GM21423 (cell line): Measurements from ENCODE around the gene CD58.
A peak's percentile ranks its signal among the peaks of the same experiment; 100 is the strongest.
"Not testable (repeated sequence)": the region's sequence is repeated elsewhere in the genome, so short reads cannot be mapped to it uniquely, and the experiment has no call there.

ENCODE experiments used
- ATAC-seq: cut with Tn5 transposase; IDR thresholded peaks from one replicate; pipeline ENCODE4 v1.9.1; 2021; ENCODE audit warnings: mild to moderate bottlenecking, moderate library complexity; ENCODE audit not compliant: unreplicated experiment

Gene CD58

DNA sequence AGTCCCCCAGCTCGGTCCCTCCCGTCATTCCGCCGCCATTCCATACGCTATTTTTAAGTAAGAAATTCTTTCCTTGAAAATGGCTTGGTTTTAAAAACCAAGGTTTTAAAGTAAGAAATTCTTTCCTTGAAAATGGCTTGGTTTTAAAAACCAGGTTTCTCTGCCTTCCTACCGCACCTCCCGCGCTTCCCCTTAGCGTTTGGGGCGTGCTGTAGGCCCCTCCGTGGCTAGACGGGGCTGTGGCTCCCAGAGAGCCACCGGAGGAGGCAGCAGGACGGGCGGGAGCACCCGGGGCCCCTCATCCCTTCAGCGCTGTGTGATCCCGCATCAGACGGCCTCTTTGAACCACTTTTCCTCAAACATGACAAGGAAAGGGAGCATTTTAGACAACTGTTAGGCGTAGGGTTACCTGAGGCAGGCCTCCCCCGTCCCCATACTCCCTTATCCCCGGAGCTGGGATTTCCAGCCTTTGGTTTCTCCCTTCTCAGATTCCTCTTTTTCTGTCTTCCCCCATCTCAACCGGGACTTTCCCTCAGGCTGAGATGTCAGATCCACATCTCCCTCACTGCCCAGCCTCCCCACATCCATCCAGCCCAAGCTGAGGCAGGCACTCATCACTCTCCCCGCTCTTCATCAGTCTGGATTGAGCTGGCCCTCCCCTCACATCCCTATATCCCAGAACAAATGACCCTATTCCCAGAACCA lies 541 bp upstream of the CD58 start:
- ATAC-seq, result no peak

GRCh38 chr1:116569776-116570357 lies 959 bp downstream of the CD58 start:
- peak; percentile 17 for ATAC-seq

- no peak for ATAC-seq
Measured at GRCh38 chr1:116569381-116569670, 1.5 kb downstream of the CD58 start.

- ATAC-seq, result no peak
Measured at GRCh38 chr1:116568662-116569380, 2.0 kb downstream of the CD58 start.

GRCh38 chr1:116567790-116568661 lies 2.8 kb downstream of the CD58 start:
- ATAC-seq, result no peak

- ATAC-seq, result no peak
Measured at GRCh38 chr1:116565222-116565621, 5.6 kb downstream of the CD58 start.

- no peak for ATAC-seq
Measured at GRCh38 chr1:116564426-116564825, 6.4 kb downstream of the CD58 start.

- not testable (repeated sequence) for ATAC-seq
Measured at GRCh38 chr1:116562465-116562864, 8.4 kb downstream of the CD58 start.

- no peak for ATAC-seq
Measured at GRCh38 chr1:116561563-116561962, 9.3 kb downstream of the CD58 start.

GRCh38 chr1:116560704-116561490 lies 9.9 kb downstream of the CD58 start:
- ATAC-seq, result no peak

- peak; percentile 37 for ATAC-seq
Measured at GRCh38 chr1:116559304-116559761, 11.5 kb downstream of the CD58 start.

DNA sequence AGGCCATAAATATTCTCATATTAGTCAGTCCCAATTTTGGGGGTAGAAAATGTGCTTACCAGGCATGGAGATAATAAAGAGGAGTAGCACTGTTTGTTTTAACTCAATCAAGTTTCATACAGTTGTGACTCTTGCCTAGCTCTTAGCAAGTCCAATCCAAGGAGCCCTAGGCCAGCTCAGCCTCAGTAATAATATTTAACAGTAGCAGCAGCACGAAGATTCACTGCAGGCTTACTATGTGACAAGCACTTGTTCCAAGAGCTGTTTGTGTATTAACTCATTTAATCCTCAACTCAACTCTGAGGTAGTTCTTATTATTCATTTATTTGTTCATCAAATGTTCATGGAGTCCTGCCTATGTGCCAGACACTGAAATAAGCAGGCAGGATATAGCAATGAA lies 12.3 kb downstream of the CD58 start:
- no peak for ATAC-seq

DNA sequence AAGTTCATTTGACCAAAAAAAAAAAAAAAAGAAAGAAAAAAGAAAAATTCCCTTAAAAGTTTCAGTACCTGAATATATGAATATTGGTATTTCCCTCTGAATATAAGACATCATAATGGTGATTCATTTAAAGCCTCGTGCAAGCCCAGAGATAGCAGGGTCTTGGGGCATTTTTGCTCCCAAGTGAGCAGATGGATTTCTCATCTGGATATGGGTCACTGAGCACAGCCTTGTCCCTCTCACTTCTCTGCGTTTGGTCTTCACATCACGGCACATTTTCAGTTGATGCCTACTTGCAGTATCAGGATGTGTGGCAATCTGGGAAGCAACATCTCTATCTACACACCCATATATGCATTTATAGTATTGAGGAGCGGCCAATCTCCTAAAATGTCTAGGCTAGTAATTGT lies 12.7 kb downstream of the CD58 start:
- ATAC-seq, result peak; percentile 30

DNA sequence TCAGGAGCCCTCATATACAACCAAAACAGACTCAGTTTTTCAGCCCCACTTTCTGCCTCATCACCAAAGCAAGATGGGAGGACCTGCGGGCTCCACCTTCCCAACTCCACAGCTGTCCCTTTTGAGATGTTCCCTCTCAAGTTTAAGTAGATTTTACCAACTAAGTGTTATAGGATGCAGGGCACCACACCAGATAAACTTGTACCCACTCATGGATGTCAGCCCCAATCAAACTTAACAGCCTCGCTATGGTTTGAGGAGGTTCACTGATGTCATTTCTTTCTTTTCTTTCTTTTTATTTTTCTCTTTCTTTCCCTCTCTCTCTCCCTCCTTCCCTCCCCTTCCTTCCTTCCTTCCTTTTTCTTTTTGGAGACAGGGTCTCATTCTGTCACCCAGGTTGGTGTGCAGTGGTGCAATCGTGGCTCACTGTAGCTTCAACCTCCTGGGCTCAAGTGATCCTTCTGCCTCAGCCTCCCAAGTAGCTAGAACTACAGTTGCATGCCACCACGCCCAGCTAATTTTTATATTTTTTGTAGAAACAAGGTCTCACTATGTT lies 13.4 kb downstream of the CD58 start:
- no peak for ATAC-seq

DNA sequence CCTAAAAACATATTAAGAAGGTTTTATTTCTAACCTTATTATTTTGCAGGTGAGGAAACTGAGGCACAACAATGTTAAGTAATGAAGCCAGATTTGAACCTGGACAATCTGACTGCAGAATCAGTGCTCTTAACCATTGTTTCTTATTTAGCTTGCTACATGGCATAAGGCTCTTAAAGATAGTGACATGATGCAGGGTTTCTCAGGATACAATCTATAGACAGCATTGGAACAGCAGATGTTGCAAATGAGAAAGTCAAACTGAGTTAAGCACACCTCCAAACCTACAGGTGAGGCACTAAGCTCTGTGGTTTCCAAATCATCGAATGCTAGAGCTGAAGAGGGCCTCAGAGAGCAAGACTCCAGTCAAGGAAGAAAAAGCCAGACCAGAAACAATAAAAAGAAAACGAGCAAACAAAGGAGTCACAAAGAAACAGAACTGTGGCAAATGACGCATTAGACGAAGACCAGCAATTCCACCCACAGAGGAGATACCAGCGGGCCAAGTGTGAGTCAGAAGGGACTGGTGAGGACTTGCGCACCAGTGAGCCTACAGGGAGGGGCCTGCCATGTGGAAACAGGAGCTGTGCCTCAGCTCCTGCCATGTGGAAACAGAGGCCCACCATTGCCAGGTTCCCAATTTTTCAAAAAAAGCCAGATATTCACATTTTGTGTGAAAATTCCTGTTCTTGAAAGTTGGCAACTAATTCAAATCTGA lies 14.4 kb downstream of the CD58 start:
- peak; percentile 59 for ATAC-seq

- ATAC-seq, result no peak
Measured at GRCh38 chr1:116554924-116555323, 15.9 kb downstream of the CD58 start.

DNA sequence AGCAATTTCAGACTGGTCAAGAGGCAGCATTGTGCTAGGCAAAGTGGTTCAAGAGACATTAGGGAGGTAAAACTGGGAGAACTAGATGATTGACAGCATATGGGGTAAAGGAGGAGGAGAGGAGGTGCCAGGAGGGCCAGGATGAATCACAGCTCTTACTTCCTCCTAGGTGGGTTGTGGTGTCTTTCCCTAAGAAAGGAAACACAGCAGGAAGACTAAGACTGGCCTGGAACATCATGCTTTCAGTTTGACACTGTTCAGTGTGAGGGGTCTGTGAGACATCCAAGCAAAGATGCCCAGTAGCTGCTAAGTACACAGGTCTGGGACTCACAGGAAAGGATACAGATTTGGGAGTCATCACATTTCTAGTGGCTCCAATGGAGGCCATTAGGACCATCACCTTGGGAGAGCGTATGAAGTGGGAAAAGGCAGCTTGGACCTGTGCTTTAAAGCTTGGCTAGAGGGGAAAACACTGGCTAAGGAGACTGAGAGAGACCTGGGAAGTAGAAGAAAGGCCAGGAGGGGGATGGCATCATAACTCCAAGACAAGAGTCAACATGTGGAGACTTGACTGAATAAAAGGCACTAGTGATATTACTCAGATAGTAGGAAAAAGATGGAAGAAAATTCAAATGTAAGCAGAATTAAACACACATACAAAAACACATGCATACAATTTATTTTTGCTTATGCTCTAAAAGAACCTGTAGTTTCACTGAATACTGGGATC lies 17.3 kb downstream of the CD58 start:
- no peak for ATAC-seq

- no peak for ATAC-seq
Measured at GRCh38 chr1:116546354-116546977, 24.4 kb downstream of the CD58 start.

DNA sequence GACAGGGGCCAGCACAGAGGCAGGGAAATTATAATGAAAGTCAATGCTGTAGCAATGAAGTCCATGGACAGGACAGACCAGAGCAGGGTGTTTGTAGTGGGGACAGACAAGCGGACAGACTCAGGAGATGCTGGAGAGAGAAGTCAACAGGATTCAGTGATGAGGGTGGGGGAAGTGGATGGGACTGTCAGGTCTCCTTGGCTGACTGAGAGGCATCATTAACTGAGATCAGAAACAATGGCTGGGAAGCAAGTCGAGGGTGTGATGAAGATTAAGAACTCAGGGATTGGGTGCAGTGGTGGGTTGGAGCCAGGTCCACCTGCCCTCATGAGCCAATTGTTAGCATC lies 25.5 kb downstream of the CD58 start:
- ATAC-seq, result peak; percentile 16
